Left cardiac atrium (tissue), 4 donors: Measurements from ENCODE around the gene FSD1. TPM values are rescaled to one million over a fixed set of nuclear protein-coding genes. Genes with fewer than 3 reads are reported as not detected.

Source experiments
- ATAC-seq, 2 donors: fragments of 200-7000 bp; cut with Tn5 transposase; one replicate each; pipeline ENCODE4 v1.9.1; 2020; ENCODE audit warnings: mild to moderate bottlenecking in 2 of 2, moderate library complexity in 2 of 2
- DNase-seq: peaks from one replicate; pipeline ENCODE4 v3.0.0-alpha.2; 2020
- intact Hi-C, 2 donors: fragments of 100-400 bp; cut with DNase I; formaldehyde crosslinking; loops; one replicate each; pipeline versions ENCODE4 v1.14.1 to v1.15.1; 2022 to 2023
- total RNA-seq, 2 donors: library from RNA; stranded (reverse); fragmentation: NEBNext Ultra II Directional; extraction: Animal tissue kit (Norgen Biotek cat#: 25700); gene quantifications; one replicate each; pipeline ENCODE4 v1.2.1, GENCODE V29; 2021
- donor health status: DM: no; HTN: yes; CAD: no.
- donor health status: DM: no; HTN: yes; CAD: no; lungs with severe emphysema.
- donor health status: DM: yes; HTN: yes; CAD: no.
- donor health status: Dilated cardiomyopathy.

The FSD1 gene
- total RNA-seq, 2 donors from 2014 or later, result not detected

DNA sequence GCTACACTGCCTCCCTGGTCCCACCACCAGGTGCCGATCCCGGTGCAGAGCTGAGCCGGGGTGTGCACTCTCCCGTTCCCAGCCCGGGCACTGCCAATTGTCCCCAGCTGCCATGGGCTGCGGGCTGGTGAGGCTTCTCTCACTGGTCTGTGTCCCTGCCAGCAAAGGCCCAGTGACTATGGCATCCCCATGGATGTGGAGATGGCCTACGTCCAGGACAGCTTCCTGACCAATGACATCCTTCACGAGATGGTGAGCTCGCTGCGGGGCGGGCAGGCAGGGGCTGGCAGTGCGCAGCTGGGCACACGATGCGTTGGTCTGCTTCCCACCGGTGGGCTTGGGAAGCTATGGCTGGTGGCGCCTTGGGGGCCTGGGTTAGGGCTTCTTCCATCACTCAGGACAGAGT, 53.5 kb downstream of the FSD1 start:
- intact Hi-C loops, result loop anchor here in 1 of 2 donors (10.0 kb wide), 1 partner anchor 47 kb away; the partner anchor contains the start of genes CHAF1A and SH3GL1
- no peak for DNase-seq
- ATAC-seq, result no peak

DNA sequence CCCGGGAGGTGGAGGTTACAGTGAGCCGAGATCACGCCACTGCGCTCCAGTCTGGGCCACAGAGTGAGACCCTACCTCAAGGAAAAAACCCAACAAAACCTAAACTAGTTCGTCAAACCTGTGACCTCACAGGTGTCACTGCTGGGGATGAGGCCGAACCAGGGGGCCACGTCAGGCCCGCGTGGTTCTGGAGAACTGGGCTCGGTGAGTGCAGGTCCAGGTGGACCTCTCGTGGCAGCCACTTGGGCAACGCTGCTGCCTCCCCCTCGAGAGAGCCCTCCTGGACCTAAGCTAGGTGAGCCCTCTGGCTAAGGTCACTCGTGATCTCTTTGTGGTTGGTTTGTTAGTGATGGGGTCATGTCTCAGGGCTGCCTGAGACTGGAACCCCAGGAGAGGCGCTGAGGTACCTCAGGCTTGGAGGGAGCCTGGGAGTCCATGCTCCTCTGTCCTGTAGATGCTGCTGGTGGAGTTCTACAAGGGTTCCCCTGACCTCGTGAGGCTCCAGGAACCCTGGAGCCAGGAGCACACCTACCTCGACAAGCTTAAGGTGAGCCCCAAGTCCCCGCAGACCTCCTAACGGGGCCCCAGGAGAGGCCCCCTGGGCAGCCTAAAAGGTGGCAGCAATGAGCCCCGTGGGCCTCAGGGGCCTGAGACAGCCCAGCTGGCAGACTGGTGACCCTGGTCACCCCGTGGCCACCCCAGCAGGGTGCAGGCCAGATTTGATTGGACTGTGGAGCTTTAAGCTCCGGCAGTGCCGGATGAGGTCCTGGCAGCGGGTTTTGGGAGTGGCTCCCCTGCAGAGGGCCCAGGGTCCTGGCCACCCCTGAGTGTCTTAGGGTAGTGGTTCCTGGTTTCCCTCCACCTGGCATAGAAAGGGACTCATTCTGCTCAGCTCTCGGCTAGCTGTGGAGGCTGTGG, 54.6 kb downstream of the FSD1 start:
- intact Hi-C loops, result loop anchor here in 1 of 2 donors (10.0 kb wide), 1 partner anchor 46 kb away; the partner anchor contains the start of genes CHAF1A and SH3GL1
- DNase-seq (no peak), ATAC-seq (no peak)

DNA sequence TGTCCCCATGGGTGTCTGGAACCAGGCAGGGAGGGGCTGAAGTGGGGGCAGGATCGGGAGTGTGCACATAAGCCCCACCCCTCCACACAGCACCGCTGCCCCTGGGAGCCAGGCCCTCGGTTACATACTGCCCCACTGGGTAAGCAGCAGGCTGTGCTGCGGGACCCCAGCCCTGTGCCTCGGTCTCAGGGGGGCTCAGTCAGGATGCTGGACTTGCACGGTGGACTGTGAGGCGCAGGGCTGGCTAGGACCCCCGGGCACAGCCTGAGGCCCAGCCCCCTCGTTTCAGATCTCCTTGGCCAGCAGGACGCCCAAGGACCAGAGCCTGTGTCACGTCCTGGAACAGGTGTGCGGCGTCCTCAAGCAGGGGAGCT, 55.2 kb downstream of the FSD1 start:
- DNase-seq (no peak), ATAC-seq (no peak)
- intact Hi-C loops, result loop anchor here in 1 of 2 donors (10.0 kb wide), 1 partner anchor 45 kb away; the partner anchor contains the start of genes CHAF1A and SH3GL1

DNA sequence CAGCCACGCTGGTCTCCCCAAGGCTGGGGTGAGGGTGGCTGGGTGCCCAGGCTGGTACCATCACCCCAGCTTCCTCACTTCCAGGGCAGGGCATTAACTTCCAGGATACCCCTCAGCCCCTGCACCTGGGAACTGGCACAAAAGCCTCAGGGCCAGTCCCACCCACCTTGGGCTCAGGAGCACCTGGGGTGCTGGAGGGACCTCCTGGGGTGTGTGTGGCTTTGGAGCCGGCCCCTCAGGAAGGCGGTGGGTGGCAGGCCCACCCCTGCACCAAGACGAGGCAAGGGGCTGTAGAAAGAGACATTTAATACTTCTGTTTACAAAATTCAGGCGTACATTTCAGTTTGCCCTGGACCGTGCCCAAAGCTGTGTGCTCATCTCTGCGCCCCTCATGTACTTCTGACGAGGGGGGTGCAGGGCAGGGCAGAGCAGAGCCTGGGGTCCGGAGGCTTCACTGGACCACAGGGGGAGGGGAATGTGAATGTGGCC, 55.7 kb downstream of the FSD1 start:
- ATAC-seq (no peak), DNase-seq (no peak)
- intact Hi-C loops, result no loop called here

DNA sequence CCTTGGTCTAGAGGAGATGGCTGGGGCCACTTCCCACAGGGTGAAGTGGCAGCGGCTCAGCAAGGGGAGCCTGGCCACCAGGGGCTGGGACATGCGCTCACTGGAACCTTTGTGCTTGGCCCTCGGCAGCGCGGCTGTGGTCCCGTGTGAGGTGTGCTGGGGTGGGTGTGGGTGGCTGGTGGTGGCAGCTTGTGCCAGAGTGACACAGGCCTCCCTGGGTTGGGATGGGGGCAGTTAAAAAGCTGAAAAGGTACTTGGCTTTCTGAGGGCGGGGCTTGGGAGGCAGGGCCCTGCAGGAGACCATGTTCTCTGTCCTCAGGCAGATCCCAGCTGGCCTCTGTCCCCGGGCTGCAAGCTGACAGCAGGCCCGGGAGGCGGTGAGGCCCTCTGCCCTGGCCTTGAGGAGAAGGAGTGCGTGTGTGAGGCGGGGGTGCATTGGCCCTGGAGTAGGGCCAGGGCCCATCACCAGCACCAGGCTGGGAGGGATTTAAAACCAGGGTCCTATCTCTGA, 56.3 kb downstream of the FSD1 start:
- no peak for ATAC-seq
- no peak for DNase-seq
- intact Hi-C loops, result no loop called here

DNA sequence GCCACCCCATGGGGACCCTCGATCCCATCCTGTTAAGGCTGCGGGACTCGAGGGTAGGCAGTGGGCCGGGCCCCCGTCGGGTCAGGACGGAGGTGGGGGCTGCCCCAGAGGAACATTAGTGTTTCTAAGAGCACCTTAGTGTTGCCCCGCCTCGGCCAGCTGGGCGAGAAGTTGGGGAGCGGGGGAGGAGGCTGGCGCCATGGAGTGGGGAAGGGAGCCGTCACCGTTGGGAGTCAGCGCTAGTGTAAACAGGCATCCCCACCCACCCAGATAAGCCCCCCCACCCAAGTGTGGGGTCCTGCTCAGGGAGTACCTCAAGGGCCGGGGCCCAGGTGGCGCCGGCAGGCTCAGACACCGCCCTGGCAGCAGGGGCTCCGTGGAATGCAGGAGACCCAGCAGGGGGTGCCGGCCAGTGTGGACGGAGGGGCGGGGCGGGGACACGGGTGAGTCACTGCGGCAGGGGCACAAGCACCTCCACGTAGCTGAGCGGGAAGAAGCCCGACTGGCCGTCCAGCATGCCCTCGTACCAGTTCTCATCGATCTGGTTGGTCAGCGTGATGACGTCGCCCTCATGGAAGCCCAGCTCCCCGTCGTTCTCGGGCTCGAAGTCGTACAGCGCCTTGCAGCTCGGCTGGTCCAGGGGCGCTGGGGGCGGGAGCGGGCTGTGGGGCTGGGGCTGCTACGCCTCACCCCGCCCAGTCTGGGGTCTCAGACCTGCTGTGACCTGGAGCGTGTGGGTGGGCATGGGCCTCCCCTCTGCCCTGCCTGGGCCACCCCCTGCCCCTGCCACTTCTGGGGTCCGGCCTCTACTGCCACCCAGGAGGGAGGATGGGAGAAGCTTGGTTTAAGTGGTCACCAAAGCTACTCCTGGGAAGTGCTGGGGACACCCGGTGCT, 57.0 kb downstream of the FSD1 start:
- intact Hi-C loops, result no loop called here
- DNase-seq (no peak), ATAC-seq (no peak)

DNA sequence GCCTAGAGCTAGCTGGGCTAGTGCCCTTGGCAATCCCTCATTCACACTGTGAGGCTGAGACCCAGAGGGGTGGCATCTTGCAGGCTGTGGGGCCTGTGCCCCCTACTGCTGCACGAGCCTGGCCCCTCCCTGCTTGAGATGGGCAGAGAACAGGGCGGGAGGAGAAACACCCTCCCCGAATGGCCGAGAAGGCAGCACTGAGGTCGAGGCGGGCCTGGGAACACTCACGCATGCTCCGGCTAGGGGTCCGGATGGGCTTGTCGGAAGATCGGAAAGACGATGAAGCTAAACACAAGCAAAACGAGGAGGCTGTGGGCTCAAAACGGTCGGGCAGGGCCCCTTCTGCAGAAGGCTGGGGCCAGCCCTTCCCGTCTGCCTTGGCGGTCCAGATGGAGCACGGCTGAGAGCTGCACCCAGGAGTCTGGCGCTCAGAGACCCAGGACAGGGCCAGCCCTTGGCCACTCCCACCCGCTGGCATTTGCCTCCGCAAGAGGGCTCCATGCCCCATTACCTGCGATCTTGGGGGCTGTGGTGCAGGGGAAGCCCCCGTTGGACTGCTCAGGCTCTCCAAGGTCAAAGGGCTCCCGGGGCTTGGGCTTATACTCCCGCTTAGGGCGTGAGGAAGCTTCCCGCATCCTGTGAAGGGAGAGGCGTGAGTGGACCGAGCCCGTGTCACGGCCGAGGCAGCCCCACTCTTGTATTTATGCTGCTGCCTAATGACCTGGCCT, 57.9 kb downstream of the FSD1 start:
- DNase-seq (no peak), ATAC-seq (no peak)
- intact Hi-C loops, result no loop called here

DNA sequence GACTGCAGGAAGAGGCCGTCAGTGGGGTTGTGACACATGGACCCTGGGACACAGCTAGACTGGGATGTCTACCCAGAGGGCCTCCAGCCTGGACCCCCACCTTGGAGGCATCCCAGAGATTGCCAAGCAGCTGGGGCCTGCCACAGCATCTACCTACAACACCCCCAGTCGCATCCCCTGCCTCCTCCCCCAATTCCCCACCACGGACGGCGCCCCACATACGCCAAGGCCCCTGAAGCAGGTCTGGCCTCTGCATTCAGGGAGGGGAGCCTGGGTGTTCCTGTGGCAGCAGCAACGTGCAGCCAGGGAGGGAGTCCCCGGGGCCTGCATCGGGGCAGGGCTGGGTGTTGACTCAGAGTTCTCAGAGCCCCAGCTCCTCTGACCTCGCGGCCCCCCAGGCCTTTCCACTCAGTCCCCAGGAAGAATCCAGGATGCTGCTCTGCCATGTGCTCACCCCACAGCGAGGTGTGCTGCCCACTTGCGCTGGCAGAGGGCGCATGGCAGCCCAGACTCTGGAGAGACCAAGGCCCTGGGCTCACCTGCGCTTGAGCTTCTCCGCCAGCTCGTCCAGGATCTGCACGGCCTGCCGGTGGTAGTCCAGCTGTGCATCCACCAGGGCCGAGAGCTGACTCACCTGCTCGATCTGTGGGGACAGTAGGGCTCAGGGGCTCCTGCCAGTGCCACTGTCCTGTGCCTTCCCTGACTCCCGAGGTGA, 58.6 kb downstream of the FSD1 start:
- no peak for DNase-seq
- intact Hi-C loops, result no loop called here
- ATAC-seq, result no peak

DNA sequence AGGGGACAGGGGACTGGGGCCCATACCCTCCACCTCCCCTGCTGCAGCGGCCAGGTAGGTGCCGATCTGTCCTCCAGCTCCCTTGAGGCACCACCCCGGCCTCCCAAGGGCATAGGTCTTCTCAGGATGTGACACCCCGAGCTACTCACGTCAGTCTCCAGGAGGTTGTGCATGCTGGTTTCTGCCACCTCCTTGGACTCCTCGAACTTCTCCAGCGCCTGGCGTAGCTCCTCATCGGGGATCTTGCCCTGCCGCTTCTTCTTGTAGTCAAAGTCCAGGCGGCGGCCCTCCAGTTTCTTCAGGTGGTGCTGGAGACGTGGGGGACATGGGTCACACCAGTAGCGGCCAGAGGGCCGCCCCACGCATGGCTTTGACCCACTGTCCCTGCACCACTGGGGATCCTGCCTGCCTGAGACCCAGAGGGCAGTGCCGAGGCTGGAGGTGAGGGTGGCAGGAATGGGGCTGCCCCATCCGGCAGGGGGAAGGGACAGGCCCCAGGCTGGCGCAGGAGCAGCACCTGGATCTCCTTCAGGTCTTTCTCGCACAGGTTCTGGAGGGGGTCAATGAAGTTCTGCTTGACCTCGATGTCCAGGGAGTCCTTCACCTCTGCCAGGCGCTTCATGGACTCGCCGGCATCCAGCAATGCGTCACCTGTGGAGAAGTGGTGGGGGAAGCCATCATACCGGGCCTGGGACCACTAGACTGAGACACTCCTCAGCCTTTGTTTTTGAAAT, 59.3 kb downstream of the FSD1 start:
- intact Hi-C loops, result no loop called here
- ATAC-seq, result no peak
- no peak for DNase-seq

DNA sequence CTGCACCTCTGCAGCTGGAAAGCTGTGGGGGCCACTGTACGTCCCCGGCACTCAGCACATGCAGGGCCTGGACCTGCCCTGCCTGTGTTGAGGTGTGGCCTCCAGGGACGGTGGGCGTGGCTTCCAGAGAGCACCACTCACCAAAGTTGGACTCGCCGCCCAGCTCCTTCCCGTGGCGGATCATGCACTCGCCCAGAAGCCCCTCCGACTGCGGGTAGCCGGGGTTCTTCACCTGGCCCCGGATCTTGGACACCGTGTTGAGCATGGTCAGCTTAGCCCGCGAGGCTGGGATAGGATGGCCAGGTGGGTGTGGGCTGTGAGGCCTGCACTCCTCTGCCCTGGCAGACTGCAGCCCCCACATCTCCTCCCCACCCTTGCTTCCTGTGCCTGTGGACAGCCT, 60.9 kb downstream of the FSD1 start:
- intact Hi-C loops, result no loop called here
- ATAC-seq, result no peak
- DNase-seq, result no peak

DNA sequence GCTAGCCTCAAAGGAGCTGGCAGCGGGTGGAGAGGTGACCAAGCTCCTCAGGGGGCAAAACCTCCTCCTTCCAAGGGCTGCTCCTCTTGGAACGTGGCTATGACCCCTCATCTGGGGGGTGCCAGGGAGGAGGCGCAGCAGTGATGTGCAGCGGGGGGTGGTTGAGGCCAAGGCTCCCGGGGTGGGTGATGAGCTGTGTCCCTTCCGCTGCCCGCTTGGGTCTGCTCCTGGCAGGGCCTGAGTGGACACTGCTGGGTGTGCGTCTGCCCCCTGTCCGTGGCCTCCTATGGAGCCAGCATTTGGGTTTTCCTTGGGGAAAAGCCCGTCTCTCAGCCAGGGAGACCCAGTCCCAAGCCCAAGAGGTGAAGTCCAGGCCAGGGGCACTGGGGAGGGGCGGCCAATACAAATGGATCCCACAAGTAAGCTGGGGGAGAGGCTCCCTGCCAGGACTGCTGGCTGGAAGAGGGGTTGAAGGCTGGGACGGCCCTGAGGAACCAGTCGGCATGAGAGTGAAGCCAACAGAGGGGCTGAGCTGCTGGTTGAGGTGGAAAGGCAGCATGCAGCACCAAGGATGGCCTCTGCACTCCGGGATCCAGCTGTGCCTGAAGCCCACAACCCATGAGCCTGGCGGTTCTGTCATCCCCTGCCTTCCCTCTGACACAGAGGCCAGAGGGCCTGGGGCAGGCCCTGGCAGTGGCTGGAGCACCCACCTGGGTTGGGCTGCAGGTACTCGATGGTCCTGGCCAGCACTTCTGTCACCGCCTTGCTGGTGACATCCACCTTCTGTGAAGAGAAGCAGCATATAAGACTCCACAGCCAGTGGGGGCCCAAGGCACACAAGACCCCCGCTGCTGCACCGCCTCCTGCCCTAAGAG, 61.6 kb downstream of the FSD1 start:
- DNase-seq (no peak), ATAC-seq (no peak)
- intact Hi-C loops, result no loop called here

DNA sequence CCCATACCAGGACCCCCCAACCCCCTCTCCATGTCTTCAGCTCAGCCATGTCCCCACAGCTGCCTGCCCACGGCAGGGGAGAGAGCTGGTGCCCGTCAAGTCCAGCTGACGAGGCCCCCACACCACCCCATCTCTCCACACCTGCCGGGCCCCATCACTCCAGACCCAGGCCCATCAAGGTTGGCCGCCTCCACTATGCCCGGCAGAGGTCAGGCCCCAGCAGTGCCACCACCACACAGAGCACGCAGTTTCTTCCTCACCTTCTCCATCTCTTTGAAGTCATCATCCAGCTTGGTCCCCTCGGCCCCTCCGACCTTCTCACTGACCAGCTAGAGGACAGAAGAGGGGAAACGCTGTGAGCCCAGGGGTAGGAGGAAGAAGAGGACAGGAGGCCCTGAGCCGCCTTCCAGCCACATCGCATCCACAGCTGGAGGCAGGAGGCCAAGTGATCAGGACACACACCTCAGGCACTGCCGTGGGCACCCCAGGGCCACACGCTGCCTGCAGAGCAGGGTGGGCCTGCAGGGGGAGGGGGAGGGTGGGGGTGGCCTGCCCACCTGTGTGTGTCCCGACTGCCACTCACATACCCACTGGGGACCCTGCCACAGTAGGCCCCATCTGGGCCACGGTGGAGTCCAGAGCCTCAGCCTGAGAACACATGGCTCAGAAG, 62.4 kb downstream of the FSD1 start:
- DNase-seq (no peak), ATAC-seq (no peak)
- intact Hi-C loops, result no loop called here

DNA sequence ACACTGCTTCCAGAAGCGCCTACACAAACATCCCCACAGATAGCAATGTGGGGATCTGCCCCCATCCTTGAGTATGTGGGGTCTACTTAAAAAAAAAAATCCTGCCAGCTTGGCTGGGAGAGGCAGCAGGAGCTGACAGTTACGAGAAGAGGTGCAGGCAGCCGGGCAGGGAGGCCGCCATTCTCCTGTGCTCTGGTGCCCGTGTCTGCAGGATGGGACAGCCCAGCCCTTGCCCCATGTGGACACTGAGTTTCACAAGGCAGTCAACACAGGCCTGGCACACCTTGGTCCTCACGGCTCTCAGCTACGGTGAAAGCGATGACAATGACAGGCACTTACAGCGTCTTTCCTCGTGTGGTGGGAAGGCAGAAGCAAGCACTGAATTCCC, 62.9 kb downstream of the FSD1 start:
- no peak for DNase-seq
- intact Hi-C loops, result no loop called here
- ATAC-seq, result no peak

DNA sequence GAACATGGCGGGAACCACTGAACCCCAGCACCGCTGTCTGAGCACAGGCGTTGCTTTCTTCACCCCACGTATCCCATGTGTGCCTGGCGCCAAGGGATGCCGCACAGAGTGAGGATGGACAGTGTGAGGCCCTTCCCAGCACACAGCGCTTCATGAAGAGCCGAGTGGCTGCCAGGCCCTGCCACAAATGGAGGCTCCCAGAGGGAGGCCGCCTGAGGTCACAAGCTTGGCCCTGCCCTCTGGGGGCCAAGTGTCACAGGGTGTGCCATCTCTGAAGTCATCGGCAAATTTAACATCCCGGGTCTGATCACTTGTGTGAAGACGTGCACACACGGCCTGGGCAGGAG, 63.4 kb downstream of the FSD1 start:
- intact Hi-C loops, result loop anchor here in 1 of 2 donors (2.0 kb wide), 1 partner anchor 33 kb away; the partner anchor contains the start of gene SH3GL1
- ATAC-seq, result peak; percentile 2 to 9
- DNase-seq, result no peak

DNA sequence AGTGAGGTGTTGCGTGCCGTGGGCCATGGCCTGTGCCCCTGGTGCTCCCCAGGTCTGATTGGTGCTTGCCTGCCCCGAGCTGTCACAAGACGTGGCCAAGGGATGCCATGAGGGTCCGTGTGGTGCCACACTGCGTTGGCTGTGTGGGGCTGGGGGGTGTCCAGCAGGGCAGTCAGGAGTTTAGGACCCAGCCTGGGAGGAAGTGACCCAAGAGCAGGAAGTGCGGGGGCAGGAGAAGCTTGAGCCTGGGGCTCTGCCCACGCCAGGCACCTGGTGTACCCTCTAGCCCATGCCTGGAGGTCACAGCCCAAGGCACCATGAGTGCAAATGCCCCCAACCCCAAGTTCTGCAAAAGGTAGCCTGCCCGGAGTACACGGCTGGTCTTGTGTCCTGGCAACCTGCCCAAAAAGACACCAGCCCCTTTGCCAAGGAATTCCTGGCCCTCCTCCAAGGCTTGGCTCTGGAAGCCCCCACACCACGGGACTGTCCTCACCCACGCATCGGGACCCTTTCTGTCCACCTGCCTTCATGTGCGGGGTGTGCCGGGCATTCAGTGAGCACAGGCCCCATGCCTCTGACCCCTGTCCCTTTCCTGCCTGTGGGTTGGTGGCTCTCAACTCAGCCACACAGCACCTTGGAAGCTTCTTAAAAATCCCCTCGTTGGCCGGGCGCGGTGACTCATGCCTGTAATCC, 63.9 kb downstream of the FSD1 start:
- intact Hi-C loops, result loop anchor here in 1 of 2 donors (2.0 kb wide), 1 partner anchor 33 kb away; the partner anchor contains the start of gene SH3GL1
- no peak for DNase-seq
- ATAC-seq, result peak; percentile 13 to 44
